Midbrain (tissue), 1 donor: Measurements from ENCODE around the gene CAMTA1.
"Not testable (repeated sequence)": the region's sequence is repeated elsewhere in the genome, so short reads cannot be mapped to it uniquely, and the experiment has no call there.

Source experiments
- DNase-seq: peaks from one replicate; lab custom pipeline; 2025; lab: John Stamatoyannopoulos, UW

The CAMTA1 gene

DNA sequence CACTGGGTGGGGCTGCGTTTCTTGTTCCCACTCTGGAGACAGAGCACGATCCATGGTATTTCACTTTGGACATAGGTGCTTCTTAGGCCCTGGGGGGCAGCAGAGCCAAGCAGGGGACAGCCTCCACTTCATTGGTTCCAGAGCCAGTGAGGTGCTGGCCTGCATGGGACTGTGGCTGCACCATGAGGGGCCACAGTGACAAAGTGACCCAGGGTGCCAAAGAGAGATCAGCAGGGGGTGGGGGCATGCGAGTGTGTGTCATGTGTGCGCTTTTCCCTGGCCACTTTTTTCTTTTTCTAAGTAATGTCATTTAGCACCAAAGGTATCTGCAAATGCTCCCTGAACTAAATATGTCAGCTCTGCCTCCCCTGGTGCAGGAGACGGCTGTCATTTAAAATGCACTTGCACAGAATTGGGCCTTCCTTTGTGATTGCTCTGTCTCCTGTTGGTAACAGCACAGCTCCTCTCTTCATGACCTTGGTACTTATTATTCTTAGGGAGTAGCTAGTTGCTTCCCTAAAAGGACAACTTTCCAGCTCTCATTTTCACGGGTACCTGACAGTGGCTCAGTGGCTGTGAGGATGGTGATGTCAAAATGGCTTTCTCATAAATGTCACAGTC, 910.4 kb downstream of the CAMTA1 start:
- no peak for DNase-seq

DNA sequence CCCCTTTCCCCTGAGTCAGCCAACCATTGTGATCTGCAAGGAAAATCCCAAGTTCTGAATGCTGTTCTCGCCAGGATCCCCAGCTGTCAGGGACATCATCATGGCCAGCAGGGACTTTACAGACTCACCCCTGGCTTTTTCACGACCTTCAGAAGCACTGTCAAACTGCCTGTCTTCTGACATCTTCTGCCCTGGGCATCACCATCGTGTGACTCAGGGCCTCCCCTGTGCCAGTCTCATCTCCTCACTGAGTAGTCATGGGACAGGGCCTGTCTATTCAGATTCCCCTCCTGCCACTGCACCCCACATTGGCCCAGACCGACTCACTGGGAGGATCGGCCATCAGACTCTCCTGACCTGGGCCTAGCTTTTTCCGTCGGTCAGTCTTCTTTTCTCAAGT, 913.4 kb downstream of the CAMTA1 start:
- no peak for DNase-seq

DNA sequence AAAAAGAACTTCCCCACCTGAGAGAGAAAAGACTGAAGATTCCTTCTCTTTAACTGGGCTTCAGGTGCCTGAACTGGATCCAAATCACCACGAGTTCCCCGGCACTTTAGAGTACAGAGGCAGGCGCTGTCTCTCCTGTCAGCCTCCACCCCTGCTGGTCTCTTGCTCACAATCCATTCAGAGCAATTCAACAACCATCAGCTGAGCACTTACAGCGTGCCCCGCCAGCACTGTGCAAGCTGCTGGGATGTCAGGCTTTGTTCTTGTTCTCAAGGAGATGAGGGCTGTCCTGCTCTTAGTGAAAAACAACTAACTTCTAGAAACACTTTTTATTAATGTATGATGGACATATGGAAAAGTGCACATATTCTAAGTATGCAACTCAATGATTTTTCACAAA, 917.1 kb downstream of the CAMTA1 start:
- DNase-seq: peak; percentile 26

DNA sequence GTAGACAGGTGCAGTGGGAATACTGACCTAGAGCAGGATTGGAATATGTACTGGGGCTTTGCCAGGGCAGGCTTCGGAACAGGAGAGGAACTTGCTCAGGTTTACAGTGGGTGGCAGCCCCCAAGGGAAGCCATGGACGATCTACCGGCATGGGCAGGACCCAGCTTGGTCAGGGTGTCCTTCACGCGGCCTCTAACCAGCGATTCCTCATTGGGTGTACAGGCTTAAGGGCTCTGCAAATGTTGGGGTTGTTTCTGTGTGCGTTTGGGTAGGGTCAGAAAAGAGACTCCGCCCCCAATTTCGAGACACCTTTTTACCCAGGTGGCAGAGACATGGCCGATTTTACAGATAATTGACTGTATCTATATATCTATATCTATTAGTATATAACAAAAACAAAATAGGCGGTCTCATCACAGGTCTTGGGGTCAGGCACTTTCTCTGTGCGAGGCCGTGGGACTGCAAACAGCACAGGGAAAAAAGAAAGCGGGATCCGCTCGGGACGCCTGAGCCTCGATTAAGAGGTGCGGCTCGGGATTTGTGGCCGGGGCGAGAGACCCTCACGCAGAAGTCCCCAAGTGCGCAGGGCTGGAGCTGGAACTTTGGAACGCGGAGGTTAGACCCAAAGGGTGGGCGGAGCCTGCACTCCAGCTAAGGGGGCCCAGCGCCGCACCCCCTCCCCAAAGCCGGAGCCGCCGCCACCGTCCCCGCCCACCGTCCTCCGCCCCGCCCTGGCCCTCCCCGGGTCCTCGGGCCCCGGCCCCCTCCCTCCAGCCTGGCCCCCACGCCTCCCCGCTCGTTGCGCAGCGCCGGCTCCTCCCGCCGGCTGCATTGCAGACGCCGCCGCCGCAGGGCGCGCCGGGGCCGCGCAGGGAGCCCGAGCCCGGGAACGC, 918.3 kb downstream of the CAMTA1 start:
- no peak for DNase-seq

DNA sequence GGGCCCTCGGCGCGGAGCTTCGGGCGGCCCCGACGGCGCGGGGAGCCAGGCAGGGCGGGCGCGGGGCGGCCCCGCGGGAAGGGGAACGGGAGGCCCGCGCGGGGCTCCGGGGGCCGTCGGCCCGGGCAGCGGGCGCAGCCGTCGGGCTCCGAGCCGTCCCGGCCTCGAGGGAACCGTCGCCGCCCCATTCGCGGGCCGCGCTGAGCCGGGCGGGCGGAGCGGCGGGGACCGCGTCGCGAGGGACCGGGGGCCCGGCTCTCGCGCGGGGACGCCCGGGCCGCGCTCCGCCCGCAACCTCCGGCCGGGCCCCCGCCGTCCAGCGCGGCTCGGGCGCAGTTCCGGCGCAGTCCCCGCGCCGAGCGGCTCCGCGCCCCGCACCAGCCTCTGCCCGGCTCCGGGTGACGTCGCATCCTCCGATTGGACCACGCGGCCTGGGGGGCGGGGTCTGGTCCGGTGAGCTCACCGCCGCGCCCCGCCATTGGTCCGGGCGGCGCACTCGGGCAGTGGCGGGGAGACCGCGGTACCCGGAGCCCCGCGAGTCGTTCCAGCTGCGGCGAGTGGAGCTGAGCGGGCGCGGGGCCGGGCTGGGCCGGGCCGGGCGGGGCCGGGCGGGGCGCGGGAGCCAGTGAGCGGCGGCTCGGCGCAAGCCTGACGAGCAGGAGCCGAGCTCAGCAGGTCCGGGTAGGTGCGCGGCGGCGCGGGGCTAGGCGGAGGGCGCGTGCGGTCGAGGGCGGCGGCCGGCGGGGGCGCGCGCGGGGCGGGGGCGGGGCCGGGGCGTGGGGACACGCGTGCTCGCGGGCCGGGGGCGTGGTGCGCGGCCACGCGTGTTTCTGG, 919.2 kb downstream of the CAMTA1 start:
- DNase-seq: peak; percentile 96

DNA sequence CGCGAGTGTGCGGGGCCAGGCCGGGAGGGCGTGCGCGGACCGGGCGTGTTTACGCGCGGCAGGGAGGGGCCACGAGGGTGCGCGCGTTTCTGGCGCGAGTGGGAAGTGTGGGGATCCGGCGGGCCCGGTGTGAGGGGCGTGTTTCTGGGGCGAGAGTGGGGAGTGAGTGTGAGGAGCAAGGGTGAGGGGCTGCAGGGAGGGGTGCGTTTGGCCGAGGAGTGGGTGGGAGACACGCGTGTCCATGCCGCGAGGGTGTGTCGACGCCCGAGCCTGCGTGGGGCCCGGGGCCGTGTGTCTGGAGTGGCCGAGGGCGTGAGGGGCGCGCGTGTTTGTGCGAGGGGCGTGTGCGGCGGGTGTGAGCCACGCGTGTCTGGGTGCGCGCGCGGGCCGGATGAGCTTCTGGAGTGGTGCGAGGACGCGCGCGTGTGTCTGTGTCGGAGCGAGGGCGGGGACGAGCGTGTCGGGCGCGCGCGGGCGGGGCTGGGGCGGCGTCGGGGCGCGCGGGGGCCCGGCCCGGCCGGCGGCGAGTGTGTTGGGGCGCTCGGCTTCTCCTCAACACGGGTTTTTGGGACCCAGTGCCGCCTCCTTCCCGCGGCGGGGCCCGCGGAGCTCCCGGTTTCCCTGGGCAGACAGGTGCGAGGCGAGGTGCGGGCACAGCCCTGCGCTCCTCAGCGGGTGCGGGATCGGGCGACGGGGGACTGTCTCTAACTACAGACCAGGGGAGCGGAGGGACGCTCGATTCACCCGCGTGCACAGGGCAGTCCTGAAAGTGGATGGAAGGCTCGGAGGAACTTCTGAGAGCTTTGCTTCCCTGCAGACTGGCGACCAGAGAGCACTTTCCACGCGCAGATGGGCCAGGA, 920.0 kb downstream of the CAMTA1 start:
- DNase-seq: peak; percentile 36

DNA sequence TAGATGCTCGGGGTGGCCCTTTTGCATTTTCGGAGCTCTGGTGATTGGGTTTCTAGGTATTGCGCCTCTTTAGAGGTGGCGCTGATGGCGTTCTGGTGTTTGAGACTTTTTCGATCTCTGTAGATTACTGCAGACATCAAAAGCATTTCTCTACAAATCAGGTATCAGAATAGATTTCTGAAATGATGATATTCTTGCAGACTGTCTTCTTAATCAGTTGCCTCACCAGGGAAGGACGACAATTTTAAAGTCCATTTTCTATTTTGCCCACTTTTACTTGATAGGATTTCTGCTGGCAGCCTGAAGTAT, 920.6 kb downstream of the CAMTA1 start:
- DNase-seq: no peak

DNA sequence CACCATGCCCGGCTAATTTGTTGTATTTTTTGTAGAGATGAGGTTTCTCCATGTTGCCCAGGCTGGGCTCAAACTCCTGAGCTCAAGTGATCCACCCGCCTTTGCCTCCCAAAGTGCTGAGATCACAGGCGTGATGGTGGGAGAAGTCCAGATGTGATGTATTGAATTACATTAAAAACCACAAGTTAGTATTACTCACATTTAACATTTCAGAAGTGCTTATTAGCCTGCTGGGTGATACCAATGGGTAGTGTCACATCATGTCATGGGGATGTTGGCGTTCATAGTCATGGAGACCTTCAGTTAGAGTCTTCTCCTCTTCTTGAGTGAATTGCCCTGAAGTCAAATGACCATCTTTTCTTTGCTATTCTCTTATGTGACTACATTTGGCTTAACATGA, 922.3 kb downstream of the CAMTA1 start:
- DNase-seq: no peak

DNA sequence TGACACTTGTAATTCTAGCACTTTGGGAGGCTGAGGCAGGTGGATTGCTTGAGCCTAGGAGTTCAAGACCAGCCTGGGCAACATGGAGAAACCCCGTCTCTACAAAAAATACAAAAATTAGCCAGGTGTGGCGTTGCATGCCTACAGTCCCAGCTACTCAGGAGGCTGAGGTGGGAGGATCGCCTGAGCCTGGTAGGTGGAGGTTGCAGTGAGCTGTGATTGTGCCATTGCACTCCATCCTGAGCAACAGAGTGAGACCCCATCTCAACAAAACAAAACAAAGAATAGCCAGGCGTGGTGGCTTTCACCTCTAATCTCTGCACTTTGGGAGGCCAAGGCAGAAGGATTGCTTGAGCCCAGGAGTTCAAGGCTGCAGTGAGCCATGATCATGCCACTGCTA, 922.8 kb downstream of the CAMTA1 start:
- DNase-seq: not testable (repeated sequence)

DNA sequence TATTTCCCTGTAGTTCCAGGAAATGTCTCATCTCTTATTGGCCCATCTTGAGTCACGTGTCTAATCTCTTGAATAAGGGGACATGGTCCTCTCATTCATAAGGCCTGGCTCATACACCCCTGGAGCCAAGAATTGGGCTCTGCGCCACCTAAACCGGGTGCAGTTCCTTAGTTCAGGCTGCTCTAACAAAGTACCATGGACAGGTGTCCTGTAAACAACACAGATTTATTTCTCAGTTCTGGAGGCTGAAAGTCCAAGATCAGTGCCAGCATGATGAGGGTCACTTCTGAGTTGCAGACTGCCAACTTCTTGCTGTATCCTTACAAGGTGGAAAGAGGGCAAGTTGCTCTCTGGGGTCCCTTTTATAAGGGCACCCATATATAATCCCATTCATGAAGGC, 925.6 kb downstream of the CAMTA1 start:
- DNase-seq: no peak

DNA sequence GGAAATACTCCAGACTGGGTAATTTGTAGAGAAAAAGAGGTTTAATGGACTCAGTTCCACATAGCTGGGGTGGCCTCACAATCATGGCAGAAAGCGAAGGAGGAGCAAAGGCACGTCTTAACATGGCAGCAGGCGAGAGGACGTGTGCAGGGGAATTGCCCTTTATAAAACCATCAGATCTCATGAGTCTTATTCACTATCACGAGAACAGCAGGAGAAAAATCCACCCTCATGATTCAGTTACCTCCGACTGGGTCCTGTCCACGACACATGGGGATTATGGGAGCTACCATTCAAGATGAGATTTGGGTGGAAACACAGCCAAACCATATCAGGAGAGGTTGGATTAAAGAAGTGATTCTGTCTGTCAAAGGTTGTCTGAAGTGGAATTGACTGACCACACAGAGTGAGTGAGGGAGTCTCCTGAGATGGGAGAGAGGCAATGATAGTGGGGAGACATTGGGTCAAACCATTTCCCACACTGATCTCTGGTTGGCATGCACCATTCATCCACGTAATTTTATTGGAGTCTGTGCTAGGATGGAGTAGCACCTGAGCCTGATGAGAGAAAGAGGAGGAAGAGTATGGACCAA, 927.6 kb downstream of the CAMTA1 start:
- DNase-seq: no peak

DNA sequence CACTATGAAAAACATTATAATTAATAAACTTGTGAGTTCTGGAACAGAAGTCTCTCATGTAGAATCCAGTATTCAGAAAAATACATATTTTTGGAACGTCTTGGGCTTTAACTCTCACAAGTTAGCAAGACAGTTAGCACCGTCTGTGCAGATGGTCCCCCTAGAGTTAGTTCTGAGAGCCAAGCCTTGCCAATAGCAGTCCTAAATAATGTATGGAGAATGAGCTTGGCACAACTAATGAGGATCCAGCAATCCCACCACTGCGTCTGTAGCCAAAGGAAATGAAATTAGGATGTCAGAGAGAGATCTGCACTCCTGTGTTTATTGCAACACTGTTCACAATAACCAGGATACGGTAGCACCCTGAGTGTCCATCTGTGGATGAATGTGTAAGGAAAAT, 931.3 kb downstream of the CAMTA1 start:
- no peak for DNase-seq

DNA sequence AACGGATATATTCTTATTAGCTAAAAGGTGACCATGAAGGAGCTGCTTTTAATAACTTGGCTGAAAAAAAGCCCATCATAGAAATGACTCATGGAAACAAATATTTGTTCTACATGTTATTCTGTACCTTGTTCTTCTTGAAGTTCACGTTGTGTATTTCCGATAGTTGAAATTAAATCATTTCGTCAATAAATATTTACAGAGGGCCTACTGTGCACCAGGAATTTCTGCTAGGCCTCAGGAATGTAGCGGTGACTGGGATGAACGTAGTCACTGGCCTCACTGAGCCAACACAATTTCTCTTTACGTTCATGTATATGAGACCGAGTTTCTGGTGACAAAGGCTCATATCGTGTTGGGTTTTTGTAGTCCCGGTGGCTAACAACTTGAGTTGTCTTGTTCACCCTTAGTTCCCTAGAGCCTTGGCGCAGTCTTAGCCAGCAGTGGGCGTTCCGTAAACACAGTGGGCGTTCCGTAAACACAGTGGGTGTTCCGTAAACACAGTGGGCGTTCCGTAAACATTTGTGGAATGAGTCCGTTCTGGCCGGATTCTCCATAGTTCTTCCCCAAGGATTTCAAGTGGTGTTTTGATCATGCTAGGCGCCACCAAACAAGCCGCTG, 932.6 kb downstream of the CAMTA1 start:
- no peak for DNase-seq

DNA sequence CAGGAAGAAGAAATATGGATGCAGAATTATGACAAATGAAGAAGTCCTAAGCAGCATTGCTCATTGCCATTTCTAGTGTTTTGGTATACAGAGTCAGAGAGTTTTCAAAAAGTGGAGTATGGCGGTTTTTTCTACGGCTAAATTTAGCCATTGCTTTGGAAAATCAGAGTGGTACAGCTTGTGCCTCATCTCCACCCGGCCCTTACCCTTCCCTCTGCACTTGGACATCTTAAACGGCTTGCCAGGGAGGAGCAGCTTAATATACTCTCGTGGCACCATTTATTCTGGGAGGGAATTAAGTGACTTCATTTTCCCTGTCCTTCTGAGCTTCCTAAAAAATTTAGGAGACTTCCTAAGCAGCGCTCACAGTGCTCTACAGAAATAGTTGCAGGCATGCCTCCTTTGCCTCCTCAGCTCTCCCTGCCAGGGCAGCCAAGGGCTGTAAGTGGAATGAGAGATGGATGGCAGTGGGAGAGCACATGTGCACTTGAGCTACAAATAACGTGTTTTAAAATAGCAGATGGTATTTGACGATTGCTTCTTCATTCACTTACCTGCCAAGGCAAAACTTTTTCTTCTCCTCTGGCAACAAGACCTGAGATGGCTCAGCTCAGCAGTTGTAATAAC, 934.3 kb downstream of the CAMTA1 start:
- no peak for DNase-seq

DNA sequence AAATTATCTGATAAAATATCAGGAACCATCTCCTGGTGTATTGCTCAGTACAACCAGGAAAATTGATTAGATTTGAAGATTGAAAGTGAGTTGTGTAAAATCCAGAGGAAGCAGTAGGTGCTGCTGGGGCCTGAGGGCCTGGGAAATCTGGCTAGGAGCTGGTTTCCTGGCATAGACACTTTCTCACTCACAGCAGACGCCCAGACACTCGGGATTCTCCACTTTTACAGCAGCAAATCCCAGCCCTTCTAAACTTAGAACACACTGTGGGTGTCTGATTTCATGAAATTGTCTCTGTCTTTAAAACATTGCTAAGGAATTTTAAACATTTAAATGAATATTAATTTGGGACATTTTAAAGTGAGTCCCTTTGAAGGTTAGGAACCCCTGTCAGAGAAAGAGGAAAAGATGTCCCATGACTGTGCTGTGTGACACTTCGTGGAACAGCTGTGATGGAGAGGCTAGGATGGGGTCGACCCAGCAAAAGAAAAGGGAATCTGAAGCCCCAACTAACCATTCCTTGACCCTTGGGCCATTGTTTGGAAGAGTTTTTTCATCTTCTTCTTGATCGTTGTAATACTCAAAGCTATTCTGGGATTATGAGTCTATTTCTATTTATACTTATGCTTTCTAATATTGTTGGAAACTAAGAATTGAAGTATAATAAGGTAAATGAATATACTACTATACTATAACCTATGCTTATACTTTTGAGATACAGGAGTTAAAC, 936.9 kb downstream of the CAMTA1 start:
- no peak for DNase-seq

DNA sequence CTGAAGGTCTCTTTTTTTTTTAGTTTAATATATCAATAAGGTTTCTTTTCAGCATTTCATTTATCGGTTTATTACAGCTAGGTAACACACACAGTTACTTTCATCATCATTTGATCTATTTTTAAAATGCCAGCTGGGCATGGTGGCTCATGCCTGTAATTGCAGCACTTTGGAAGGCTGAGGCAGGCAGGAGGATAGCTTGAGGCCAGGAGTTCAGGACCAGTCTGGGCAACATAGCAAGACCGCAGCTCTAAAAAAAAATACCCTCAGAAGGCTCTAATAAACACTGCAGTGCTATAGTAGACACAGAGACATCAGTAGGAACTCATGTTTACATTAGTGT, 937.4 kb downstream of the CAMTA1 start:
- DNase-seq: no peak

DNA sequence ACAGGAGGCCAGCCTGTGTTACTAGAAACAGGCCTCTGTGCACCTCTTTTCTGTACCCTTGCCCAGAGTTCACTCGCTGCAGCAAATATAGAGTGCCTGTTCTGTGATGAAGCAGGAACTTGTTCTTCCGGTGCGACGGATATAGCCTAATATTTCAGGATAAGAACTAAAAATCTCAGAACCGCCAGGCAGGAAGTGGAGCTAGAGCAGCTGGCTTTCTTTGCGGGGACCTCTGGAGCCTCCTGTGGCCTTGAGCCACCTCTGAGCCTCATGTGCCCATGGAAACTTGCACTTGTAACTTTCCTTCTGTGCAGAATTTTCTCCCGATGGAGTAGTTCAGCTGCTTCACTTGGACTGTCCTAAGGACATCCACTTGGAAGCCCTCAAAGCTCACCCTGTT, 941.4 kb downstream of the CAMTA1 start:
- DNase-seq: no peak

DNA sequence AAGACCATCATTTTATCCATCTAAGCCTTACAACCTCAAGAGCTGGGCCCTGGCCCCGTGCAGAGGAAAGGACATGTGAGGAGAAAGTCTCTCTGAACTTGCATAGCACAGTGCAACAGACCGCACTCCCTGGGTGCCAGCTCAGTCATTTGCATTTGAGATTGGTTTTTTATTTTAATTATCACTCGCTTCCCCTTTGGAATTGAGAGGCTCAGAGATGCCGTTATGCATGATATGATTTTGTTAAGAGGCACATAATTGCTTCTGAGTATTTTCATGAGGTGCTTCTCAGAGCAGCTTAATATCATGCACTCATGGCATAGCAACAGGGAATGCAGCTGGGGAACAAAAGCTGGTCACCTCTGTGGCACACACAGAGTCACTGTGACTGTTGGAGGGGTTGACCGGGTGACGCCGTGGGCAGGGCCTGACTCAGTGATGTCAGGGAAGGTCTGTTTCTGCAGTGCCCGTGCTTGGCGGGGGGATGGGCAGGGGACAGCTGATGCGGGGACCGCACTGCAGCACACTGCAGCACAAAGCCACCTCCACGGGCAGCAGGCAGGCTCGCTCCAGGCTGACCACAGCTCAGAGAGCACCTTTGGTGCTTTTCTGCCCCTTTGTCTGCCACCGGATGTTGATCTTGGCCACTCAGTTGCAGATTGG, 942.7 kb downstream of the CAMTA1 start:
- peak; percentile 66 for DNase-seq

DNA sequence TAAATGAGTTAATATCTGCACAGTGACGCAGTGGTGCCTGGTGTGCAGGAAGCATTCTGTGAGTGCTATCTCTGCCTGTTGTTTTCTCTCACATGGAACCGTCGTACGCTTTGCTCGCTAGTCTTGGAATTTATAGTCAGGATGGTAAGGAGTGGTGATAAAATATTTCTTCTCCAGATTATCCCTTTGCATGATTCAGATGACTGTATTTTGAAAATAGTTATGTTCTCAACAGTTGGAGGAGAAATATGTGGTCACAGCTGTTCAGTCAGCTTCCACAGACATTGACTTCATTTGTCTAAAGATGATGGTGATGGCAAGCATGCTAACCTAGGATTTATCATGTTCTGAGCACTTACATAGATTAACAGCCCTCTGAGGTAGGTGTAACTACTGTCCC, 944.5 kb downstream of the CAMTA1 start:
- no peak for DNase-seq
